ENCODE data around the gene RAC2. TPM values are rescaled to one million over a fixed set of nuclear protein-coding genes. Genes with fewer than 3 reads are reported as not detected.

RAC2 gene
- total RNA-seq, 6 donors from 2014 or later = 22.1 to 126 (median 65.2) TPM

DNA sequence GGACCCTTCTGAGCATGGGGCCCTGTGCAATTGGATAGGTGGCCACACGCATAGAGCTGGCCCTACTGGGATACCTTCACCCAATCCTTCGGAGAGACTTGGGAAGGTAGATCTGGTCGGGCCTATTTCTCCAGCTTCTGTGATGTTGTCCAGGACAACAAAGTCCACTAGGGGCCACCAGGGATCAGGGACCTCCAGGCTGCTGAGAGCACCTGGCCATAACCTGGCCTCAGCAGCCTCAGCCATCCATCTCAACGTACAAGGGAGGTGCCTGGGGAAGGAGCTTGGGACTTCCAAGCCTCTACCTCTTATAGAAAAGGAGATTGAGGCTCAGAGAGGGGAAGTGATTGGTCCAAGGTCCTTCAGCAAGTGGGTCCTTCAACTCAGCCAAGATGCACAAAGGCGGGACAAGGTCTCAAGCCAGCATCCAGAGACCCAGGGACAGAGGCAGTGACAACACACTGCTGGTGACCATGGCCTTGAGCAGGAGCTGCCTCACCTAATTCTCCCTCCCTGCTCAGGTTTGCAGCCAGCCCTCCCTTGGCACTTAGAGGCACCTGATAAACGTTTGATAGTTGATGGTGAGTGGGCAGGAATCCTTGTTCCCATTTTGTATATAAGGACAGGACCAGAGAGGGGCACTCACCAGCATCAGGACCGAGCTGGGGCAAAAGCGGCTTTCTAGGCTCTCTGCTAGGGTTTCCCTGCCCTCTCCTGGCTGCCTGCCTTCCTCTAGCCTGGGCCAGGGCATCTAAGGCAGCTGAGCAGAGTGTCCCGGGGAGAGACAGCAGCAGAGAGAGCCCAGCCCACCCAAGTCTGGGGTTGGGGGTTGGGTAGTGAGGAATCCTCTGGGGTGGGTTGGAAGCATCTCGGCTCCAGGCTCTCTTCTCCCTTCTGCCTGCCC is 4.5 kb downstream of the RAC2 start:
- no peaks in the 10 kb centered on the region for H3K27me3 ChIP-seq
- no peak for ATAC-seq (ENCODE audit: low FRiP score in 2 of 2)
- peaks cover 9 to 38% (median 23%) of the 10 kb centered on the region in 4 donors for H3K4me1 ChIP-seq
- no peaks in the 10 kb centered on the region for H3K36me3 ChIP-seq
- DNase-seq = no peak
- TF ChIP-seq EP300 (IDR thresholded peaks at IDR 0.05) (no peak), POLR2A (IDR thresholded peaks at IDR 0.05) (no peak), POLR2AphosphoS5 (IDR thresholded peaks at IDR 0.05) (no peak)
- TF ChIP-seq, protein P1, sequence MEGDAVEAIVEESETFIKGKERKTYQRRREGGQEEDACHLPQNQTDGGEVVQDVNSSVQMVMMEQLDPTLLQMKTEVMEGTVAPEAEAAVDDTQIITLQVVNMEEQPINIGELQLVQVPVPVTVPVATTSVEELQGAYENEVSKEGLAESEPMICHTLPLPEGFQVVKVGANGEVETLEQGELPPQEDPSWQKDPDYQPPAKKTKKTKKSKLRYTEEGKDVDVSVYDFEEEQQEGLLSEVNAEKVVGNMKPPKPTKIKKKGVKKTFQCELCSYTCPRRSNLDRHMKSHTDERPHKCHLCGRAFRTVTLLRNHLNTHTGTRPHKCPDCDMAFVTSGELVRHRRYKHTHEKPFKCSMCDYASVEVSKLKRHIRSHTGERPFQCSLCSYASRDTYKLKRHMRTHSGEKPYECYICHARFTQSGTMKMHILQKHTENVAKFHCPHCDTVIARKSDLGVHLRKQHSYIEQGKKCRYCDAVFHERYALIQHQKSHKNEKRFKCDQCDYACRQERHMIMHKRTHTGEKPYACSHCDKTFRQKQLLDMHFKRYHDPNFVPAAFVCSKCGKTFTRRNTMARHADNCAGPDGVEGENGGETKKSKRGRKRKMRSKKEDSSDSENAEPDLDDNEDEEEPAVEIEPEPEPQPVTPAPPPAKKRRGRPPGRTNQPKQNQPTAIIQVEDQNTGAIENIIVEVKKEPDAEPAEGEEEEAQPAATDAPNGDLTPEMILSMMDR (IDR thresholded peaks at IDR 0.05) = no peak
- H3K27ac ChIP-seq = peak overlapping the region in 2 of 4 donors; percentile 83 to 91
- H3K4me3 ChIP-seq = no peak overlapping the region
- H3K9me3 ChIP-seq = no peaks in the 10 kb centered on the region
- 80 to 92% methylated on average over 4 to 10 of the region's 10 CpGs for WGBS, 2 donors

DNA sequence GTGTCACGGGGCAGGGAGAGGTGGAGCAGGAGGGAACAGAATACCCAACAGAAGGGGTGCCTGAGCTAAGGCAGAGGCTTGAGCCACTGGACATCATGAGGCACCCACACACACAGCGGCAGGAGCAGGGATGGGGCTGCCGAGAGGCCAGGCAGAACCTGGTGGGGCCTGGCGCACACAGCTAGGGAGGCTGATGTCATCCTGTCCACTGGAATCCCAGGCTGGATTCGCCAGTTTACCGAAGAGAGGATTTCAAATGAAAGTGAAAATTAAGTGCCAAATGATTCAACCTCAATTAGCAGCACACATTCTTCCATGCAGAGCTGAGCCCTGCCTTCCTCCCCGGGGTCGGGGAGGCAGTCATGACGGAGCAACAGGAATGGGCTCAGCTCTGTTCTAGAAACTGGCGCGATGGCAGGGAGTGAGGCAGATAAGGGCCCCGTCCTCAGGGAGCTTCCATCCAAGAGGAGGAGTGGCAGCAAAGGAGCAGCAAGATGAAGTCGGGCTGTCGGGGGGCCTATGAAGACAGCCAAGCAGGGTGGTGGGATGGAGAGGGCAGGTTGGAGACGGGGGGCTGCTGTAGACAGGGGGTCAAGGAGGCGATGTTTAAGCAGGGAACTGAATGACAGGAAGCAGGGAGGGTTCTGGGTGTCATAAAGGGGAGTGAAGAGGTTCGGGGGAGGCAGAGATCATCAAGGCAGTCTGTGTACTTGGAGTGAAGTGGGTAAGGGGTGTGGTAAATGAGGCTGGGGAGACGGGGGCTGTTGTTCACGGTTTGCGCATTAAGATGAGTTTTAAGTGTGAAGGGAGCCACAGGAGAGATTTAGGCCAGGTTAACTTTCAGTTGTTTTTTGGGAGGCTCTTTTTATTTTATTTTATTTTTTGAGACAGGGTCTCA is 6.4 kb downstream of the RAC2 start:
- no peak for DNase-seq
- no peak for TF ChIP-seq POLR2A (IDR thresholded peaks at IDR 0.05)

DNA sequence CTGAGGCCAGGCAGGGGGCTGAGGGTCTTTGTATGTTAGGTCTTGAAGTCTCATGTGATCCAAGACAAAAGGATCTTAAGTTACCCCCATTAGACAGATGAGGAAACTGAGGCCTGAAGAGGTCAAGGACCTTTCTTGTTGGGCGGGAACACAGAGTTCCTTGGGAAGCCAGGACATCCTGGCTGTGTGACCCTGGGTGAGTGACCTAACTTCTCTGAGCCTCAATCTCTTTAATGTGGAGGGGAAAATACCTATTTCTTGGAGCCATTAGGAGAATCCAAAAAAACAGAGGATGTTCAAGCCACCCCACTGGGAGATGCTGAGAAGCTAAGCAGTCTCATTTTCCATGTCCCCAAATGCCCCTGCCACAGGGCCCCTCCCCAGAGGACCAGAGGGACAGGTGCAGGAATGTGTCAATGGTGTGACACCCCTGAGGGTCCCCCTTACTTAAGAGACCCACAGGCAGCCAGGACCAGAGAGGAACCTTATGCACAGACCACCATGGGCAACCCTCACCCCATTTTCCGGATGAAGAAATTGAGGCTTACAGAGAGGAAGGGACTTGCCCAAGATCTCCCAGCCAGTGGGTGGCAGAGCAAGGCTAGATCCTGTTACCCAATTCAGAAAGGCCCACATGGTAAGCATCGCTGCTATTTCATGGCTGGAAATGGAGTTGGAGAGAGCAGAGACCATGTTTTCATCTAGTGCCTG is 8.0 kb downstream of the RAC2 start:
- peaks cover 4 to 20% (median 10%) of the 10 kb centered on the region in 4 donors for H3K4me1 ChIP-seq

More for the DNA sequence above, 6.4 kb downstream of the RAC2 start:
- Histone ChIP-seq H3K27ac (peak overlapping the region in 3 of 4 donors; percentile 47 to 61 (median 54)), H3K9me3 (no peaks in the 10 kb centered on the region), H3K36me3 (no peaks in the 10 kb centered on the region), H3K4me1 (peaks cover 4 to 29% (median 17%) of the 10 kb centered on the region in 4 donors), H3K4me3 (no peak overlapping the region), H3K27me3 (no peaks in the 10 kb centered on the region)
- WGBS, 2 donors = 71 to 72% methylated on average over 20 of the region's 20 CpGs
- ATAC-seq (ENCODE audit: low FRiP score in 2 of 2) = no peak

DNA sequence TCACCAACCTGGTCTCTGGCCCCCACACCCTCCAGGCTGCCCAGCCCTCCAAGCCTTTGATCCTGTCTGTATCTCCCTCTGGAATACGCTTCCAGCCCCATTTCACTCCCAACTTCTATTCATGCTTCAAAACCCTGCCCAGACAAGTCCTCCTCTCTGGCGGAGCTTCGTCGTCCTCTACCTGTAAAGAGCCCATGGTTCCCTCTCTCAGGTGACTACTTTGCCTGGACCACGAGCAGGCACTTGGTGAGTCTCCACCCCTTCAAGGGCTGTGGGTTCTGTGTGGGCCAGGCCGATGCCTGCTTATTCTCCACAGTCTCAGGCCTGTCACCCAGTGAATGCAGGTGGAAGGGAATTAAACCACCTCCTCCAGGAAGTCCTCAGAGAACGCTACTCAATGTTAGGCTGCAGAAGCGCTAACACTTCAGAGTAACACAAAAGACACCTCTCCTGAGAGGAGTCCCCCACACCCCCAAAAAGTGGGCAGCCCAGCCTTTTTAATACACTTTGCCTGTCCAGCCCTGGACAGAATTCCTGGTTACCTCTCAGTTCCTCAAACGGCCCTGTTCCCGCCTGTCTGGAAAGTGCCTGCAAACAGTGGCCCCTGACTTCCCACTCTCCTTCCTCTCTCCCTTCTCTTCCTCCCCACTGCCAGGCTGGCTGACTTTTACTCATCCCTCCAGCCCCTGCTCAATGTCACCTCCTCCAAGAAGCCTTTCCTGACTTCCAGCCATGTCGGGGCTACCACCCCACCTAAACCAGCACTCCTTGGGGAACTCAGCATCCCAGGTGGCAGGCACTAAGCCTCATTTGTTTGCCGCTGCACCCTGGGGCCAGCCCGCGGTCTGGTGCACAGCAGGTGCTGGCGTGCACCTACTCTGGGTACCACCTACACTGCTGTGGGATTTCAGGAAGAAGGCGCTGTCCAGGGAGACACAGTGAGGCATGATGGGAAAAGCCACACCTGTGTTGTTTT is 9.0 kb downstream of the RAC2 start:
- Histone ChIP-seq H3K27ac (peak overlapping the region in 2 of 4 donors; percentile 30 to 35), H3K4me1 (peaks cover 6 to 26% (median 15%) of the 10 kb centered on the region in 4 donors), H3K36me3 (no peaks in the 10 kb centered on the region), H3K4me3 (no peak overlapping the region), H3K27me3 (no peaks in the 10 kb centered on the region), H3K9me3 (no peaks in the 10 kb centered on the region)
- ATAC-seq (ENCODE audit: low FRiP score in 2 of 2) (no peak), DNase-seq (no peak)
- WGBS, 2 donors = 73 to 74% methylated on average over 16 of the region's 16 CpGs
- TF ChIP-seq POLR2A (IDR thresholded peaks at IDR 0.05) = no peak
- TF ChIP-seq POLR2AphosphoS5 (IDR thresholded peaks at IDR 0.05) = no peak
- TF ChIP-seq, protein P1 (IDR thresholded peaks at IDR 0.05) = no peak
- no peak for TF ChIP-seq EP300 (IDR thresholded peaks at IDR 0.05)

More for the DNA sequence above, 8.0 kb downstream of the RAC2 start:
- Histone ChIP-seq H3K27ac (peak overlapping the region in 2 of 4 donors; percentile 47 to 54), H3K9me3 (no peaks in the 10 kb centered on the region), H3K27me3 (no peaks in the 10 kb centered on the region), H3K36me3 (no peaks in the 10 kb centered on the region), H3K4me3 (no peak overlapping the region)
- WGBS, 2 donors = 75 to 95% methylated on average over 3 of the region's 3 CpGs
- TF ChIP-seq POLR2A (IDR thresholded peaks at IDR 0.05) (no peak), POLR2AphosphoS5 (IDR thresholded peaks at IDR 0.05) (no peak), EP300 (IDR thresholded peaks at IDR 0.05) (no peak)
- TF ChIP-seq, protein P1 (IDR thresholded peaks at IDR 0.05) = no peak
- DNase-seq = no peak
- peak in 1 of 2 donors; percentile 9 for ATAC-seq (ENCODE audit: low FRiP score in 2 of 2)
